Measurements from ENCODE around the gene FAU. TPM values are rescaled to one million over a fixed set of nuclear protein-coding genes. Genes with fewer than 3 reads are reported as not detected.

FAU gene
- total and polyA plus RNA-seq, 2 of the 13 experiments (the other 11 are each of a cell fraction or from before 2014, with no cell fraction given), result 374 to 869 TPM

DNA sequence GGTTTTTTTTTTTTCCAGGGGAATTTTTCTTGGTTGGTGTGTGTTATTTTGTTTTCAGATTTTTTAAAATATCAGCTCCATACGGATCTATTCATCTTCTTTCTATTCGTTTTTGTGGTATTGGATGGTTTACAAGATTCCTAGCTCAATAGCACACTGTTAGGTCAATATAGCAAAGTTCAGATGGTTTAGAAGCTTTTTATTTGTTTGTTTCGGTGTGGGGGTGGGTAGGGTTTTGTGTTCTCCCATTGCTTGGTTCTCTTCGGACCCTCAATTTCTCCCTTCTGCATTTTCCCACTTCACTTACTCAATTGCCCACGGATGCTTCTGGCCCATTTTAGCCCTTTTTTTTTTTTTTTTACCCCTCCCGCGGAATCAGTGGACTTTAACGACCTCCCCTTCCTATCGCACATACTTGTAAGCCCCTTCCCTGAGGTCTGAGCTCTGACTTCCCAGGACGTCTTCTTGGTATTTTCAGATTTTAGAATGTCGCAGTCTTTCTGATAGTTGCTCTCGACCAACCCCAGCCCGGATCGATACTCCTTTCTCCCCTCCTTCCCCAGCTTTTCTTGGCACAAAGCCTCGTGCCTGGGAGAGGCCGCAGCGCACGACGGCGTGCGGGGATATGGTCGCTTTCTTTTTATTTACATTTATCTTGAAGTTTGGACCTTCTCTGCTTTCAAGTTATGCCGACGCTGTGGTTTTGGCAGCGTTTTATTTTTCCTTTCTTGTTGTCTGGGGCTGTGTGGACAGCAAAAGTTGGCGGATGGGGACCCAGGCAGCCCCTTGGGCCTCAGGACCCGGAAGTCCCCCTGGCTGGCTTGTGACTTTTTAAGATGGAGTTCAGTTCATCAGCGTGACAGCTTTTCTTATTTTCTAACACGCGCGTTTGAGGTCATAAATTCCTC, 43.7 kb upstream of the FAU start (continued):
- TF ChIP-seq, protein P1, sequence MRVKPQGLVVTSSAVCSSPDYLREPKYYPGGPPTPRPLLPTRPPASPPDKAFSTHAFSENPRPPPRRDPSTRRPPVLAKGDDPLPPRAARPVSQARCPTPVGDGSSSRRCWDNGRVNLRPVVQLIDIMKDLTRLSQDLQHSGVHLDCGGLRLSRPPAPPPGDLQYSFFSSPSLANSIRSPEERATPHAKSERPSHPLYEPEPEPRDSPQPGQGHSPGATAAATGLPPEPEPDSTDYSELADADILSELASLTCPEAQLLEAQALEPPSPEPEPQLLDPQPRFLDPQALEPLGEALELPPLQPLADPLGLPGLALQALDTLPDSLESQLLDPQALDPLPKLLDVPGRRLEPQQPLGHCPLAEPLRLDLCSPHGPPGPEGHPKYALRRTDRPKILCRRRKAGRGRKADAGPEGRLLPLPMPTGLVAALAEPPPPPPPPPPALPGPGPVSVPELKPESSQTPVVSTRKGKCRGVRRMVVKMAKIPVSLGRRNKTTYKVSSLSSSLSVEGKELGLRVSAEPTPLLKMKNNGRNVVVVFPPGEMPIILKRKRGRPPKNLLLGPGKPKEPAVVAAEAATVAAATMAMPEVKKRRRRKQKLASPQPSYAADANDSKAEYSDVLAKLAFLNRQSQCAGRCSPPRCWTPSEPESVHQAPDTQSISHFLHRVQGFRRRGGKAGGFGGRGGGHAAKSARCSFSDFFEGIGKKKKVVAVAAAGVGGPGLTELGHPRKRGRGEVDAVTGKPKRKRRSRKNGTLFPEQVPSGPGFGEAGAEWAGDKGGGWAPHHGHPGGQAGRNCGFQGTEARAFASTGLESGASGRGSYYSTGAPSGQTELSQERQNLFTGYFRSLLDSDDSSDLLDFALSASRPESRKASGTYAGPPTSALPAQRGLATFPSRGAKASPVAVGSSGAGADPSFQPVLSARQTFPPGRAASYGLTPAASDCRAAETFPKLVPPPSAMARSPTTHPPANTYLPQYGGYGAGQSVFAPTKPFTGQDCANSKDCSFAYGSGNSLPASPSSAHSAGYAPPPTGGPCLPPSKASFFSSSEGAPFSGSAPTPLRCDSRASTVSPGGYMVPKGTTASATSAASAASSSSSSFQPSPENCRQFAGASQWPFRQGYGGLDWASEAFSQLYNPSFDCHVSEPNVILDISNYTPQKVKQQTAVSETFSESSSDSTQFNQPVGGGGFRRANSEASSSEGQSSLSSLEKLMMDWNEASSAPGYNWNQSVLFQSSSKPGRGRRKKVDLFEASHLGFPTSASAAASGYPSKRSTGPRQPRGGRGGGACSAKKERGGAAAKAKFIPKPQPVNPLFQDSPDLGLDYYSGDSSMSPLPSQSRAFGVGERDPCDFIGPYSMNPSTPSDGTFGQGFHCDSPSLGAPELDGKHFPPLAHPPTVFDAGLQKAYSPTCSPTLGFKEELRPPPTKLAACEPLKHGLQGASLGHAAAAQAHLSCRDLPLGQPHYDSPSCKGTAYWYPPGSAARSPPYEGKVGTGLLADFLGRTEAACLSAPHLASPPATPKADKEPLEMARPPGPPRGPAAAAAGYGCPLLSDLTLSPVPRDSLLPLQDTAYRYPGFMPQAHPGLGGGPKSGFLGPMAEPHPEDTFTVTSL (CRISPR knock-in tag; IDR thresholded peaks at IDR 0.05; ENCODE audit: borderline replicate concordance), result peak; percentile 84; the same call in 1 of the 2 replicates
- no peak for TF ChIP-seq ZFAT (CRISPR knock-in tag; conservative IDR thresholded peaks at IDR 0.05)
- TF ChIP-seq SPEN (CRISPR knock-in tag; IDR thresholded peaks at IDR 0.05; ENCODE audit: low read depth), result peak; percentile 55
- no peak for TF ChIP-seq ZBTB42 (CRISPR knock-in tag; IDR thresholded peaks at IDR 0.05)
- no peak for TF ChIP-seq ZNF326 (CRISPR knock-in tag; IDR thresholded peaks at IDR 0.05; ENCODE audit: borderline replicate concordance)
- TF ChIP-seq IRF2 (CRISPR knock-in tag; IDR thresholded peaks at IDR 0.05), result 0 out of 2 replicates have a peak, but pooled peaks have one; percentile 38
- TF ChIP-seq TCF7L2 (IDR thresholded peaks at IDR 0.05; ENCODE audit: low read depth, low read length), result no peak
- TF ChIP-seq, protein P2, sequence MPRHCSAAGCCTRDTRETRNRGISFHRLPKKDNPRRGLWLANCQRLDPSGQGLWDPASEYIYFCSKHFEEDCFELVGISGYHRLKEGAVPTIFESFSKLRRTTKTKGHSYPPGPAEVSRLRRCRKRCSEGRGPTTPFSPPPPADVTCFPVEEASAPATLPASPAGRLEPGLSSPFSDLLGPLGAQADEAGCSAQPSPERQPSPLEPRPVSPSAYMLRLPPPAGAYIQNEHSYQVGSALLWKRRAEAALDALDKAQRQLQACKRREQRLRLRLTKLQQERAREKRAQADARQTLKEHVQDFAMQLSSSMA (CRISPR knock-in tag; IDR thresholded peaks at IDR 0.05), result no peak
- TF ChIP-seq, protein P3, sequence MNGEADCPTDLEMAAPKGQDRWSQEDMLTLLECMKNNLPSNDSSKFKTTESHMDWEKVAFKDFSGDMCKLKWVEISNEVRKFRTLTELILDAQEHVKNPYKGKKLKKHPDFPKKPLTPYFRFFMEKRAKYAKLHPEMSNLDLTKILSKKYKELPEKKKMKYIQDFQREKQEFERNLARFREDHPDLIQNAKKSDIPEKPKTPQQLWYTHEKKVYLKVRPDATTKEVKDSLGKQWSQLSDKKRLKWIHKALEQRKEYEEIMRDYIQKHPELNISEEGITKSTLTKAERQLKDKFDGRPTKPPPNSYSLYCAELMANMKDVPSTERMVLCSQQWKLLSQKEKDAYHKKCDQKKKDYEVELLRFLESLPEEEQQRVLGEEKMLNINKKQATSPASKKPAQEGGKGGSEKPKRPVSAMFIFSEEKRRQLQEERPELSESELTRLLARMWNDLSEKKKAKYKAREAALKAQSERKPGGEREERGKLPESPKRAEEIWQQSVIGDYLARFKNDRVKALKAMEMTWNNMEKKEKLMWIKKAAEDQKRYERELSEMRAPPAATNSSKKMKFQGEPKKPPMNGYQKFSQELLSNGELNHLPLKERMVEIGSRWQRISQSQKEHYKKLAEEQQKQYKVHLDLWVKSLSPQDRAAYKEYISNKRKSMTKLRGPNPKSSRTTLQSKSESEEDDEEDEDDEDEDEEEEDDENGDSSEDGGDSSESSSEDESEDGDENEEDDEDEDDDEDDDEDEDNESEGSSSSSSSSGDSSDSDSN (CRISPR knock-in tag; IDR thresholded peaks at IDR 0.05), result no peak
- peak; percentile 78 for TF ChIP-seq MTA1 (CRISPR knock-in tag; IDR thresholded peaks at IDR 0.05; ENCODE audit: borderline replicate concordance)
- TF ChIP-seq, protein P4, sequence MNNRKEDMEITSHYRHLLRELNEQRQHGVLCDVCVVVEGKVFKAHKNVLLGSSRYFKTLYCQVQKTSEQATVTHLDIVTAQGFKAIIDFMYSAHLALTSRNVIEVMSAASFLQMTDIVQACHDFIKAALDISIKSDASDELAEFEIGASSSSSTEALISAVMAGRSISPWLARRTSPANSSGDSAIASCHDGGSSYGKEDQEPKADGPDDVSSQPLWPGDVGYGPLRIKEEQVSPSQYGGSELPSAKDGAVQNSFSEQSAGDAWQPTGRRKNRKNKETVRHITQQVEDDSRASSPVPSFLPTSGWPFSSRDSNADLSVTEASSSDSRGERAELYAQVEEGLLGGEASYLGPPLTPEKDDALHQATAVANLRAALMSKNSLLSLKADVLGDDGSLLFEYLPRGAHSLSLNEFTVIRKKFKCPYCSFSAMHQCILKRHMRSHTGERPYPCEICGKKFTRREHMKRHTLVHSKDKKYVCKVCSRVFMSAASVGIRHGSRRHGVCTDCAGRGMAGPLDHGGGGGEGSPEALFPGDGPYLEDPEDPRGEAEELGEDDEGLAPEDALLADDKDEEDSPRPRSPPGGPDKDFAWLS (CRISPR knock-in tag; IDR thresholded peaks at IDR 0.05; ENCODE audit: borderline replicate concordance), result no peak

Data from HepG2 (cell line).